GM19239 (cell line): ENCODE measurements around the gene TNRC18.
A peak's percentile ranks its signal among the peaks of the same experiment; 100 is the strongest.
"Not testable (repeated sequence)": the region's sequence is repeated elsewhere in the genome, so short reads cannot be mapped to it uniquely, and the experiment has no call there.

Experiments
- DNase-seq: peaks from one replicate; pipeline ENCODE4 v3.0.0; 2011; ENCODE audit warnings: low spot score; ENCODE audit not compliant: insufficient read length
- FAIRE-seq: peaks from 2 replicates; lab custom pipeline; 2011; peaks lifted over from hg19 to GRCh38; lab: Jason Lieb, UNC

Gene TNRC18

GRCh38 chr7:5382281-5382892, 41.2 kb downstream of the TNRC18 start:
- DNase-seq (no peak), FAIRE-seq (no peak)

GRCh38 chr7:5381071-5381772, 42.4 kb downstream of the TNRC18 start:
- no peak for DNase-seq
- no peak for FAIRE-seq

GRCh38 chr7:5380350-5381070, 43.1 kb downstream of the TNRC18 start:
- FAIRE-seq, result no peak

GRCh38 chr7:5379546-5379945, 44.1 kb downstream of the TNRC18 start:
- DNase-seq (no peak), FAIRE-seq (no peak)

More at GRCh38 chr7:5380350-5381070, 43.1 kb downstream of the TNRC18 start:
- no peak for DNase-seq

- no peak for DNase-seq
These were observed 45.8 kb downstream of the TNRC18 start for GRCh38 chr7:5377816-5378215.

GRCh38 chr7:5377279-5377678, 46.4 kb downstream of the TNRC18 start:
- FAIRE-seq (no peak), DNase-seq (no peak)

More at GRCh38 chr7:5377816-5378215, 45.8 kb downstream of the TNRC18 start:
- FAIRE-seq, result no peak

GRCh38 chr7:5375925-5376324, 47.7 kb downstream of the TNRC18 start:
- FAIRE-seq (no peak), DNase-seq (no peak)

GRCh38 chr7:5374464-5374863, 49.2 kb downstream of the TNRC18 start:
- FAIRE-seq (no peak), DNase-seq (no peak)

- DNase-seq (no peak), FAIRE-seq (no peak)
These were observed 50.3 kb downstream of the TNRC18 start for GRCh38 chr7:5373300-5373699.

- FAIRE-seq, result no peak
These were observed 52.9 kb downstream of the TNRC18 start for GRCh38 chr7:5370454-5371353.

GRCh38 chr7:5367661-5368060, 56.0 kb downstream of the TNRC18 start:
- no peak for DNase-seq
- no peak for FAIRE-seq

More at GRCh38 chr7:5370454-5371353, 52.9 kb downstream of the TNRC18 start:
- no peak for DNase-seq

GRCh38 chr7:5365976-5366625, 57.5 kb downstream of the TNRC18 start:
- DNase-seq (peak; percentile 95), FAIRE-seq (peak; percentile 73)

- FAIRE-seq, result peak; percentile 45
- peak; percentile 64 for DNase-seq
These were observed 59.9 kb downstream of the TNRC18 start for GRCh38 chr7:5363729-5364128.

GRCh38 chr7:5362466-5362865, 61.2 kb downstream of the TNRC18 start:
- no peak for DNase-seq
- FAIRE-seq, result no peak

- no peak for DNase-seq
- FAIRE-seq, result no peak
These were observed 62.0 kb downstream of the TNRC18 start for GRCh38 chr7:5361446-5362127.

- DNase-seq, result no peak
- FAIRE-seq, result no peak
These were observed 62.7 kb downstream of the TNRC18 start for GRCh38 chr7:5360971-5361370.

- FAIRE-seq (no peak), DNase-seq (no peak)
These were observed 63.2 kb downstream of the TNRC18 start for GRCh38 chr7:5360451-5360850.

- FAIRE-seq, DNase-seq: not testable (repeated sequence)
These were observed 63.6 kb downstream of the TNRC18 start for GRCh38 chr7:5360021-5360420.

GRCh38 chr7:5359344-5359743, 64.3 kb downstream of the TNRC18 start:
- DNase-seq (no peak), FAIRE-seq (no peak)
